GM21825 (cell line): ENCODE data around the gene APCDD1L.
"Not testable (repeated sequence)": the region's sequence is repeated elsewhere in the genome, so short reads cannot be mapped to it uniquely, and the experiment has no call there.

Source experiments
- ATAC-seq: cut with Tn5 transposase; IDR thresholded peaks from one replicate; pipeline ENCODE4 v1.9.1; 2021; ENCODE audit warnings: mild to moderate bottlenecking, moderate library complexity; ENCODE audit not compliant: unreplicated experiment

APCDD1L gene

DNA sequence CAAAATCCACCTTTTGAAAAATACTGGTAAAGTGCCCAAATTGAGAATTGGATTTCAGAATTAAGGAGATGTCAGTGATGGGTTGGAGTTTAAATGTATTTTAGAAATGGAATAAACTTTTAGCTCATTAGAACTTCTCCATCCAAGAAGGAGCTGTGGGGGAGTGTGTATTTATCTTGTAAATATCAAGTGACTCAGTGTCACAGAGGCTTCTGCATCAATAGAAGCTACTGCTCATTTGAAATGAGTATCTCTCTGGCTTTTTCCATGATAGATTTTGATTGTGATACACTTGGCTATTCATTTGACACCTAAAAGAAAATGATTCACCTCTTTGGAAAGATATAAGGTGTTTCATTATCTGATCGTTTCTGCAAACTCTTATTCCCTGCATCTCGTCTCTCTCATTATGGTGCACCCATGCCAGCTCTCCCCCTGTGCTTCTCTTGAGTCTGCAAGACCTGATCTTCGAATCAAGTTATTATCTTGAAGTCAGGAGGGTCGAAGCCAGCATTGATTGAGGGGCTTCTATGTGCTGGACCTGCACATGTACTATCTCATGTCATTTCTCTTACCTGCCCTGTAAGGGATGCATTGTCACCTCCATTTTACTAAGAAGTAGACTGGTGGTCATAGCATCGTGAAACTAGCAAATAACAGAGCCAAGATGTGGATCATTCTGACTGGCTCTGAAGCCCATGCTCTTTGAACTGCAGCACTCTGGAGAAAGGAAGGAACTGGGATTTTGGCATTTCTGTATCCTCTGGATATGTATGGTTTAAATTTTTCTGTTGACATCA is 96.0 kb downstream of the APCDD1L start:
- no peak for ATAC-seq

DNA sequence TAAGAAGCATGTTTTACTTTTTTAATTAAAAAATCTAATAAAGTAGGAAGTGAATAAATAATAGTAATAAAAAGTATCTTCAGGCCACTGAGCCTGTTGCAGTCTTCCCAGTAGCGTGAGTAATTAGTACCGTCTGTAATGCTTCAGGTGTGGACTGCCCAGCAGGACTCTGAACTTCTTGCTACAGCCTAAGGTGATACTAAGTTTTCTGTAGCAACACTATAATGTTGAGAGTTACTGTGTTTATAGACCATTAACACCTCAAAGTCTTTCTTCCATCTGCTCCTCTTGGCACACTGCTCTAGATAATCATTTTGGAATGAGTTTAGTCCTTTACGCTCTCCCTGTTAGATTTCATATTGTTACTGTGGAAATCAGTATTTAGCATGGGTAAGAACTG is 97.8 kb downstream of the APCDD1L start:
- ATAC-seq, result no peak

GRCh38 chr20:58416835-58417234 is 98.4 kb downstream of the APCDD1L start:
- no peak for ATAC-seq

DNA sequence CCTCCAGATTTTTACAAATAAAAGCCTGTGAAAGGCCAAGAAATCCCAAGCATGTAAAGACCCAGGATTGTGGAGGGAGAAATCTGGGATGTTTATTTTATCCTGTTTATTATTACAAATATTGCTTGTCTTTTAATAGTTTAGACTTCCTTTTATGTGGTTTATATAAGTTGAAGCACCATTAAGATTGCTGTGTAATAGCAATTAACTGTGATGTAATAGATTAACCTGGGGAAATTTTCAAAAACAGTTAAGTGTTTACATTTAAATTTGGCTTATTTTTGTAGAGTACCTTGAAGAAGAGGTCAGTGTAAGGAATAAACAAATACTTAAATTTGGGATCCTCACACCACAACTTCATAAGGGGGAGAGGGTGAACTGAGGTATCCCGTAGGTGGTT is 99.1 kb downstream of the APCDD1L start:
- ATAC-seq, result no peak

DNA sequence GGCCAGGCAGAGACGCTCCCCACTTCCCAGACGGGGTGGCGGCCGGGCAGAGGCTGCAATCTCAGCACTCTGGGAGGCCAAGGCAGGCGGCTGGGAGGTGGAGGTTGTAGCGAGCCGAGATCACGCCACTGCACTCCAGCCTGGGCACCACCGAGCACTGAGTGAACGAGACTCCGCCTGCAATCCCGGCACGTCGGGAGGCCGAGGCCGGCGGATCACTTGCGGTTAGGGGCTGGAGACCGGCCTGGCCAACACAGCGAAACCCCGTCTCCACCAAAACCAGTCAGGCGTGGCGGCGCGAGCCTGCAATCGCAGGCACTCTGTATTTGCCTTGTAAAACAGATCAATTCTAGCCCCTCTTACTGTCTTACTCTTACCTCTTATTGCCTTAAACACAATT is 100.4 kb downstream of the APCDD1L start:
- not testable (repeated sequence) for ATAC-seq

GRCh38 chr20:58414216-58414615 is 101.0 kb downstream of the APCDD1L start:
- not testable (repeated sequence) for ATAC-seq
